Keratinocyte (primary cell): ENCODE measurements around the gene SCUBE2.

ENCODE experiments used
- EZH2 ChIP-seq: IDR thresholded peaks from one replicate; pipeline ENCODE4 v1.6.1; 2012; ENCODE audit warnings: inconsistent platforms, mild to moderate bottlenecking, low read length, moderate library complexity
- TF ChIP-seq, protein P1 (sequence below), 3 experiments: IDR thresholded peaks in 1 of 3; conservative IDR thresholded peaks in 1 of 3; optimal IDR thresholded peaks in 1 of 3; 2 replicates in 2 of 3; 3 replicates in 1 of 3; pipeline versions ENCODE3 to v1.5.1; 2011; ENCODE audit warnings: low read length in 3 of 3, mild to moderate bottlenecking in 3 of 3, moderate library complexity in 2 of 3, control low read depth in 1 of 3, inconsistent platforms in 1 of 3; ENCODE audit not compliant: insufficient read depth in 2 of 3; ENCODE audit errors: extremely low read depth in 1 of 3

DNA sequence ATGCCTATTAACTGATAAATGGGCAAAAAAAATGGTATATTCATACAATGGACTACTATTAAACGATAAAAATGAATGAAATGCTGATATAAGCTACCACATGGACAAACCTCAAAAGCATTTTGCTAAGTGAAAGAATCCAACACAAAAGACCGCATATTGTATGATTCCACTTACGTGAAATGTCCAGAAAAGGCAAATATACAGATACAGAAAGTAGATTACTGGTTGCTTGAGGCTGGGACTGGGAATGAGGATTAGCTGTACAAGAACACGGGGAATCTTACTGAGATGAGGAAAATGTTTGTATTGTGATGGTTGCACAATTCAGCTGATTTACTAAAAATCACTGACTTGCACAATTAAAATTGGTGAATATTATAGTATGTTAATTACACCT, 8.8 kb downstream of the SCUBE2 start:
- TF ChIP-seq, protein P1, sequence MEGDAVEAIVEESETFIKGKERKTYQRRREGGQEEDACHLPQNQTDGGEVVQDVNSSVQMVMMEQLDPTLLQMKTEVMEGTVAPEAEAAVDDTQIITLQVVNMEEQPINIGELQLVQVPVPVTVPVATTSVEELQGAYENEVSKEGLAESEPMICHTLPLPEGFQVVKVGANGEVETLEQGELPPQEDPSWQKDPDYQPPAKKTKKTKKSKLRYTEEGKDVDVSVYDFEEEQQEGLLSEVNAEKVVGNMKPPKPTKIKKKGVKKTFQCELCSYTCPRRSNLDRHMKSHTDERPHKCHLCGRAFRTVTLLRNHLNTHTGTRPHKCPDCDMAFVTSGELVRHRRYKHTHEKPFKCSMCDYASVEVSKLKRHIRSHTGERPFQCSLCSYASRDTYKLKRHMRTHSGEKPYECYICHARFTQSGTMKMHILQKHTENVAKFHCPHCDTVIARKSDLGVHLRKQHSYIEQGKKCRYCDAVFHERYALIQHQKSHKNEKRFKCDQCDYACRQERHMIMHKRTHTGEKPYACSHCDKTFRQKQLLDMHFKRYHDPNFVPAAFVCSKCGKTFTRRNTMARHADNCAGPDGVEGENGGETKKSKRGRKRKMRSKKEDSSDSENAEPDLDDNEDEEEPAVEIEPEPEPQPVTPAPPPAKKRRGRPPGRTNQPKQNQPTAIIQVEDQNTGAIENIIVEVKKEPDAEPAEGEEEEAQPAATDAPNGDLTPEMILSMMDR (optimal IDR thresholded peaks at IDR 0.05 in 1 of 3, IDR thresholded peaks at IDR 0.05 in 1 of 3, conservative IDR thresholded peaks at IDR 0.05 in 1 of 3; ENCODE audit: extremely low read depth in 1 of 3, insufficient read depth in 2 of 3, low read length in 3 of 3) = no peak
- no peak for TF ChIP-seq EZH2
